ENCODE results near the gene AOAH. TPM values are rescaled to one million over a fixed set of nuclear protein-coding genes. Genes with fewer than 3 reads are reported as not detected.

Gene AOAH
- total and polyA plus RNA-seq, 8 donors: 1.6 to 35.8 (median 4.3) TPM; not detected in 1

- H3K27me3 ChIP-seq: no peaks in the 10 kb centered on the region
- peaks cover 0 to 12% (median 6%) of the 10 kb centered on the region in 4 donors for H3K4me1 ChIP-seq
- H3K4me3 ChIP-seq: no peak overlapping the region
- WGBS, 5 donors: 76 to 87% (median 84%) methylated on average over 6 of the region's 6 CpGs
- H3K9me3 ChIP-seq: no peaks in the 10 kb centered on the region
- H3K27ac ChIP-seq: peak overlapping the region in 1 of 5 donors; percentile 32
- intact Hi-C loops (cut with DNase I; ENCODE audit: low total_unique reads): no loop called here
- DNase-seq: peak in 1 of 2 donors; percentile 37
- no peaks in the 10 kb centered on the region for H3K36me3 ChIP-seq
- TF ChIP-seq EP300 (IDR thresholded peaks at IDR 0.05): no peak
These were observed 18.8 kb upstream of the AOAH start for GRCh38 chr7:36742911-36743775.

GRCh38 chr7:36741866-36742265 is 17.6 kb upstream of the AOAH start:
- no peaks in the 10 kb centered on the region for H3K9me3 ChIP-seq
- H3K4me1 ChIP-seq: peaks cover 0 to 10% (median 5%) of the 10 kb centered on the region in 4 donors
- no peak overlapping the region for H3K4me3 ChIP-seq
- H3K27ac ChIP-seq: no peak overlapping the region
- DNase-seq: no peak
- intact Hi-C loops (cut with DNase I; ENCODE audit: low total_unique reads): no loop called here
- no peak for TF ChIP-seq POLR2A (IDR thresholded peaks at IDR 0.05)
- no peak for TF ChIP-seq POLR2AphosphoS5 (IDR thresholded peaks at IDR 0.05)
- no peak for TF ChIP-seq EP300 (IDR thresholded peaks at IDR 0.05)
- no peak for TF ChIP-seq CTCF (IDR thresholded peaks at IDR 0.05)
- H3K27me3 ChIP-seq: no peaks in the 10 kb centered on the region
- no peaks in the 10 kb centered on the region for H3K36me3 ChIP-seq
- WGBS, 5 donors: 79 to 89% (median 83%) methylated on average over 3 of the region's 3 CpGs

- intact Hi-C loops (cut with DNase I; ENCODE audit: low total_unique reads): no loop called here
- no peak for TF ChIP-seq POLR2A (IDR thresholded peaks at IDR 0.05)
- no peak for TF ChIP-seq EP300 (IDR thresholded peaks at IDR 0.05)
- no peak for TF ChIP-seq POLR2AphosphoS5 (IDR thresholded peaks at IDR 0.05)
- TF ChIP-seq CTCF (IDR thresholded peaks at IDR 0.05): no peak
- Histone ChIP-seq H3K36me3 (no peaks in the 10 kb centered on the region), H3K27me3 (no peaks in the 10 kb centered on the region), H3K9me3 (no peaks in the 10 kb centered on the region), H3K4me1 (peaks cover 0 to 10% (median 0%) of the 10 kb centered on the region in 4 donors), H3K27ac (no peak overlapping the region), H3K4me3 (no peak overlapping the region)
- no peak for DNase-seq
- 86 to 94% (median 90%) methylated on average over 3 of the region's 3 CpGs for WGBS, 5 donors
These were observed 15.1 kb upstream of the AOAH start for GRCh38 chr7:36739351-36739750.

- peak overlapping the region in 3 of 5 donors; percentile 13 to 69 (median 55) for H3K27ac ChIP-seq
- peak in 1 of 2 donors; percentile 25 for DNase-seq
- TF ChIP-seq EP300 (IDR thresholded peaks at IDR 0.05): no peak
- no peak overlapping the region for H3K4me3 ChIP-seq
- H3K27me3 ChIP-seq: no peaks in the 10 kb centered on the region
- no peaks in the 10 kb centered on the region for H3K9me3 ChIP-seq
- 76 to 87% (median 83%) methylated on average over 6 of the region's 6 CpGs for WGBS, 5 donors
- H3K36me3 ChIP-seq: no peaks in the 10 kb centered on the region
- H3K4me1 ChIP-seq: peaks cover 0 to 10% (median 0%) of the 10 kb centered on the region in 4 donors
- intact Hi-C loops (cut with DNase I; ENCODE audit: low total_unique reads): no loop called here
These were observed 12.6 kb upstream of the AOAH start for GRCh38 chr7:36736899-36737211.

- H3K4me3 ChIP-seq: no peak overlapping the region
- H3K27ac ChIP-seq: peak overlapping the region in 2 of 5 donors; percentile 3 to 55
- H3K27me3 ChIP-seq: no peaks in the 10 kb centered on the region
- intact Hi-C loops (cut with DNase I; ENCODE audit: low total_unique reads): no loop called here
- TF ChIP-seq POLR2AphosphoS5 (IDR thresholded peaks at IDR 0.05) (no peak), CTCF (IDR thresholded peaks at IDR 0.05) (no peak), EP300 (IDR thresholded peaks at IDR 0.05) (no peak), POLR2A (IDR thresholded peaks at IDR 0.05) (no peak)
- 68 to 83% (median 81%) methylated on average over 4 of the region's 4 CpGs for WGBS, 5 donors
- no peak for DNase-seq
- no peaks in the 10 kb centered on the region for H3K9me3 ChIP-seq
- H3K36me3 ChIP-seq: no peaks in the 10 kb centered on the region
- peaks cover 0 to 10% (median 0%) of the 10 kb centered on the region in 4 donors for H3K4me1 ChIP-seq
These were observed 12.0 kb upstream of the AOAH start for GRCh38 chr7:36736090-36736898.
